RWPE2 (cell line): ENCODE measurements around the gene C21orf91.

Experiments
- ATAC-seq: fragments of 200-7000 bp; cut with Tn5 transposase; 3 replicates; pipeline ENCODE4 v1.9.1; 2021; ENCODE audit warnings: low read depth
- DNase-seq: peaks from one replicate; pipeline ENCODE4 v3.0.0-alpha.2; 2020; ENCODE audit warnings: low spot score
- H3K27ac ChIP-seq: fragments of 450-650 bp; 2 replicates; pipeline ENCODE4 v1.5.1; 2017; ENCODE audit warnings: mild to moderate bottlenecking; ENCODE audit not compliant: poor library complexity, severe bottlenecking
- H3K27me3 ChIP-seq: fragments of 250-450 bp; sonication (Bioruptor Pico); 2 replicates; pipeline ENCODE4 v1.5.1; 2021; ENCODE audit warnings: mild to moderate bottlenecking, moderate library complexity; ENCODE audit not compliant: insufficient read depth, poor library complexity, severe bottlenecking
- H3K36me3 ChIP-seq: fragments of 250-450 bp; sonication (Bioruptor Pico); 2 replicates; pipeline ENCODE4 v1.5.1; 2020; ENCODE audit warnings: low read depth, mild to moderate bottlenecking, moderate library complexity
- H3K4me1 ChIP-seq: fragments of 250-450 bp; sonication (Bioruptor Pico); 2 replicates; pipeline ENCODE4 v1.5.1; 2021; ENCODE audit warnings: mild to moderate bottlenecking, moderate library complexity; ENCODE audit not compliant: insufficient read depth, poor library complexity, severe bottlenecking
- H3K4me3 ChIP-seq: fragments of 250-450 bp; sonication (Bioruptor Pico); 2 replicates; pipeline ENCODE4 v1.5.1; 2021; ENCODE audit warnings: mild to moderate bottlenecking, moderate library complexity; ENCODE audit not compliant: severe bottlenecking
- H3K9me3 ChIP-seq: fragments of 250-450 bp; sonication (Bioruptor Pico); 2 replicates; pipeline ENCODE4 v1.5.1; 2021; ENCODE audit warnings: mild to moderate bottlenecking, moderate library complexity; ENCODE audit not compliant: severe bottlenecking
- TF ChIP-seq, protein P1 (sequence below): fragments of 450-650 bp; IDR thresholded peaks from one replicate; pipeline ENCODE4 v1.5.1; 2017; ENCODE audit warnings: mild to moderate bottlenecking, moderate library complexity; ENCODE audit not compliant: poor library complexity, severe bottlenecking

Gene C21orf91

DNA sequence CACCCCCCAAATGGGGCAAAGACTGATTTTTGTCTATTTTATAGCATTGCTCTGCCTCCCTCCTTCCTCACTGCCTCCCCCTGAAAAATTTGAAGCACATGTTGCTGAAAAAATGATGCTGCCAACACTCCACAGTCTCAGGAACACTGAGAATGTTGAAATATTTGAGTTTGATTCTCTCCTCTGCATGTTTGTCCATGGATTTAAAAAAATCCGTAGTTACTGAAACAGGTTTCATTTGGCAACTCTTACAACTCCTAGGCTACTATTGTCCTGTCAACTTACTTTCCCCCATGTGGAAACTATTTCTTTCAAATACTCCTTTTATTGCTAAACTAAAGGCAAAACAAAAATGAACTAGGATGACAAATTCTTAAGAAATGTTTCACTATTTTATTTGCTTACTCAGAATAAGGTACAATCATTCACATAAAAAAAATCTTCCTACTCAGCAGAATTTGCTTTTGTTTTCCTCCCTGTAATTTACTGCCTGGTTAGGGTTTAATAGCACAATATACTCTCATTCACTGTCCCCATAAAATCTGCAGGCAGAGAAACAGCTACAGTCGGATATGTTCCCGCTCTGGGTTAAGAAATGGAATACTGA lies 50.2 kb downstream of the C21orf91 start:
- DNase-seq = no peak
- H3K27ac ChIP-seq = no peak overlapping the region
- TF ChIP-seq, protein P1, sequence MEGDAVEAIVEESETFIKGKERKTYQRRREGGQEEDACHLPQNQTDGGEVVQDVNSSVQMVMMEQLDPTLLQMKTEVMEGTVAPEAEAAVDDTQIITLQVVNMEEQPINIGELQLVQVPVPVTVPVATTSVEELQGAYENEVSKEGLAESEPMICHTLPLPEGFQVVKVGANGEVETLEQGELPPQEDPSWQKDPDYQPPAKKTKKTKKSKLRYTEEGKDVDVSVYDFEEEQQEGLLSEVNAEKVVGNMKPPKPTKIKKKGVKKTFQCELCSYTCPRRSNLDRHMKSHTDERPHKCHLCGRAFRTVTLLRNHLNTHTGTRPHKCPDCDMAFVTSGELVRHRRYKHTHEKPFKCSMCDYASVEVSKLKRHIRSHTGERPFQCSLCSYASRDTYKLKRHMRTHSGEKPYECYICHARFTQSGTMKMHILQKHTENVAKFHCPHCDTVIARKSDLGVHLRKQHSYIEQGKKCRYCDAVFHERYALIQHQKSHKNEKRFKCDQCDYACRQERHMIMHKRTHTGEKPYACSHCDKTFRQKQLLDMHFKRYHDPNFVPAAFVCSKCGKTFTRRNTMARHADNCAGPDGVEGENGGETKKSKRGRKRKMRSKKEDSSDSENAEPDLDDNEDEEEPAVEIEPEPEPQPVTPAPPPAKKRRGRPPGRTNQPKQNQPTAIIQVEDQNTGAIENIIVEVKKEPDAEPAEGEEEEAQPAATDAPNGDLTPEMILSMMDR = no peak

DNA sequence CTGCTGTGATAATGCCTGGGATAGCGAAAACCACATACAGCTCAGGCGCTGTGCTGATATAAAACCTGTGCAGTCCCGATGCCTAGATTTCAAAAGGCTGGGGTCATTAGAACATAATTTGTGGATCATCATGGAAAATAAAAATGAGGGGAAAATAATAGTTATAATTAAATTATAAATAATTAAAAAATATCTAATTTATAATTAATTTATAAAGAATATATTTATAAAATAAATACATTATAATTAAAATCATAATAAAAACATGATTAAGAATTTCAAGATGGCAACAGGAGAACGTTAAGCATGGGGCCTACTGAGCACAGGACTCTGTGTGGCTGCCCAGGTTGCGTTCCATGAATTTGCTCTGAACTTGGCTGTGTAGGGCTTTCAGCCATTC lies 53.9 kb downstream of the C21orf91 start:
- ATAC-seq (no peak), DNase-seq (no peak)
- H3K36me3 ChIP-seq = no peaks in the 10 kb centered on the region
- H3K27ac ChIP-seq = no peak overlapping the region
- no peak overlapping the region for H3K4me3 ChIP-seq
- H3K9me3 ChIP-seq = no peaks in the 10 kb centered on the region
- H3K4me1 ChIP-seq = no peaks in the 10 kb centered on the region
- H3K27me3 ChIP-seq = no peaks in the 10 kb centered on the region
- TF ChIP-seq, protein P1 = no peak

More for the DNA sequence above, 50.2 kb downstream of the C21orf91 start:
- Histone ChIP-seq H3K27me3 (no peaks in the 10 kb centered on the region), H3K36me3 (no peaks in the 10 kb centered on the region), H3K9me3 (no peaks in the 10 kb centered on the region), H3K4me3 (no peak overlapping the region), H3K4me1 (no peaks in the 10 kb centered on the region)
- peak; percentile 54 for ATAC-seq

DNA sequence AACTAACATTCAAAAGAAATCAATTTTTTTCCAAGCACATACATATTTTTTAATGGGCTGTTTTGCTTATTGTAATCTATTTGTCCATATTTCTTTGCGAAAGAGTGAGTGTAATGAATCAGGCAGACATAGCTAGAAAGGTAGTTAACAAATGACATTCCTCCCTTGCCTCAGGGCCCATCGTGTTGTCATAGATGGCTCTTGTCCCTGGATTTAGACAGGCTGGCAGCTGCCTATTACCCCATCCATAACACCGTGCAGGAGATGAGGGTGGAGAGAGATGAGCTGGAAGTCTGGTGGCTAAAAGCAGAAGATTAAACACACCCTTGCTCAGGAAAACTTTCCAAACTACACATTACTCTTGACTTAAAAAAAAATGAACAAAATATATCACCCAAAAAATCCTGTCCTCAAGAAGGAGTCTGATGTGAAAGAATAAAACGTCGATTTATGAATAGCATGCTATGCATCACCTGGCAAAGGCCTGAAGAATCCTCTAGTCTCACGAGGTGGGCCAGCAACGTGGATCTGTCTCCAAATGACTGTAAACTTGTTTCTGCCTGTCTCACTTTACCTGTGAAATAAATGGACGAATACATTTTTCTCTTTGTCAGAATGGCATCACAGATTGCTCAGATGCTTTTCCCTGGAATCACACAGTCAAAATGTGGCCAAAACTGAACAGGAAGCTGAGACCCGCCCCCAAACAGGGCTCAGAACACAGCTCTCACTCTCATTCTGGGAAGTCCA lies 55.7 kb downstream of the C21orf91 start:
- Histone ChIP-seq H3K4me1 (no peaks in the 10 kb centered on the region), H3K4me3 (no peak overlapping the region), H3K27me3 (no peaks in the 10 kb centered on the region), H3K27ac (no peak overlapping the region), H3K36me3 (no peaks in the 10 kb centered on the region), H3K9me3 (no peaks in the 10 kb centered on the region)
- no peak for DNase-seq
- TF ChIP-seq, protein P1 = no peak
- ATAC-seq = no peak

DNA sequence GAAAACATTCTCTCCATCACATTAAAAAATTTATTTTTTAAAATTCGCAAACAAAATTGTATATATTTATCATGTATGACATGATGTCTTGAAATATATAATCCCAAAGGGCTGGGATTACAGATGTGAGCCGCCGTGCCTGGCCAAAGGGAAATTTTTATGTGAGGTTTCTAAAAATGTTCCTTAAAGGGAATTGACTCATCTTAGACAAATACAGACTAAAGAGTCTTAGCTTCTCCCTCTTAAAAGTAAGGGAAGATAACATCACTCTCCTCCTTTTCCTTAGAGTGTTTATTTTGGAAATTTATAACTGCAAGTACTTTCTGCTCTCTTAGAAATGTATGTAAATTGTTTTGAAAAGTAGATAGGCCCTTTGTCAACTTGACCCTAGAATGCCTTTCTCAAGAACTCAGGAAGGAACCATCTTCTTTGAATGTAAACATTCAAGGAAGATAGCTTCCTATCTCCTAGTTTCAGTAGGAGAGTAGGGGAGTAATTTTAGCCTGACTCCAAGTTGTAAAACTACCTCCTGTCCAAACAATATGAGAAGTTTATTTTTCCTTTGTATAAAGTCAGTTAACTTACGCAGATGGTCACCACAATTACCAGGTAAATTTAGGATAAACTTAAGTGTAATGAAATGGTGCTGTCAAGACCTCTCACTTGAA lies 59.5 kb downstream of the C21orf91 start:
- no peak overlapping the region for H3K27ac ChIP-seq
- H3K4me3 ChIP-seq = no peak overlapping the region
- no peak for DNase-seq
- H3K4me1 ChIP-seq = no peaks in the 10 kb centered on the region
- H3K27me3 ChIP-seq = no peaks in the 10 kb centered on the region
- no peaks in the 10 kb centered on the region for H3K36me3 ChIP-seq
- no peak for ATAC-seq
- no peaks in the 10 kb centered on the region for H3K9me3 ChIP-seq
- TF ChIP-seq, protein P1 = no peak

DNA sequence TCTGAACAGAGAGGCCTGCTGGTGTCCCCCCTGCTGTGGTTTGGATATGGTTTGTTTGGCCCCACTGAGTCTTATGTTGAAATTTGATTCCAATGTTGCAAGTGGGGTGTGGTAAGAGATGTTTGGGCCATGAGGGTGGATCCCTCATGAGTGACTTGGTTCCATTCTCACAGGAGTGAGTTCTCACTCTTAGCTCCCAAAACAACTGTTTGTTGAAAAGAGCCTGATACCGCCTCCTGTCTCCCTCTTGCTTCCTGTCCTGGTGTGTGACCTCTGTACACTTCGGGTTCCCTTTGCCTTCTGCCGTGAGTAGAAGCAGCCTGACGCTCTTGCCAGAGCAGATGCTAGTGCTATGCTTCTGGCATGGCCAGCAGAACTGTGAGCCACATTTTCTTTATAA lies 60.5 kb downstream of the C21orf91 start:
- TF ChIP-seq, protein P1 = no peak
- no peaks in the 10 kb centered on the region for H3K36me3 ChIP-seq
- H3K27ac ChIP-seq = no peak overlapping the region
- no peaks in the 10 kb centered on the region for H3K27me3 ChIP-seq
- H3K9me3 ChIP-seq = no peaks in the 10 kb centered on the region
- H3K4me1 ChIP-seq = no peaks in the 10 kb centered on the region
- no peak for DNase-seq
- H3K4me3 ChIP-seq = no peak overlapping the region
- ATAC-seq = no peak
